ENCODE results near the gene ARID3C. TPM values are rescaled to one million over a fixed set of nuclear protein-coding genes. Genes with fewer than 3 reads are reported as not detected.

Gene ARID3C
- total RNA-seq, 2 experiments from 2014 or later, result 0.25 to 0.34 TPM

- Mint-ChIP-seq H3K4me3 (no peak overlapping the region), H3K36me3 (ENCODE audit: low read depth) (peaks cover 4% of the 10 kb centered on the region), H3K4me1 (ENCODE audit: low read depth) (peaks cover 11% of the 10 kb centered on the region), H3K9me3 (no peaks in the 10 kb centered on the region), H3K27ac (no peak overlapping the region), H3K27me3 (peaks cover 5% of the 10 kb centered on the region)
- no peaks in the 10 kb centered on the region for H3K27me3 ChIP-seq (ENCODE audit: control insufficient read depth in 1 of 2, insufficient read depth in 2 of 2, low read length in 2 of 2)
- ChIA-PET CTCF (interaction anchor here (1.9 kb wide), 1 partner anchor 28 kb away, joined by 9 read pairs; no protein-coding TSS in a partner anchor), POLR2A (no interaction called here)
- peaks cover 0 to 3% of the 10 kb centered on the region in 2 experiments for H3K9me3 ChIP-seq (ENCODE audit: control insufficient read depth in 1 of 2, insufficient read depth in 1 of 2, low read length in 2 of 2)
- H3K27ac ChIP-seq (ENCODE audit: low read depth in 1 of 2, low read length in 2 of 2), result no peak overlapping the region
- no peak overlapping the region for H3K4me3 ChIP-seq (ENCODE audit: low read length)
- intact Hi-C loops (cut with DNase I, micrococcal nuclease), result no loop called here
- DNase-seq (no peak), ATAC-seq (ENCODE audit: poor library complexity) (no peak)
- no peaks in the 10 kb centered on the region for H3K36me3 ChIP-seq (ENCODE audit: insufficient read depth, low read length)
- H3K4me1 ChIP-seq (ENCODE audit: insufficient read depth, low read length), result peaks cover 8% of the 10 kb centered on the region
- TF ChIP-seq CTCF (IDR thresholded peaks at IDR 0.05), result no peak
Measured at GRCh38 chr9:34606190-34606589, 22.7 kb downstream of the ARID3C start.

GRCh38 chr9:34603610-34604231, 25.1 kb downstream of the ARID3C start:
- H3K27ac ChIP-seq (ENCODE audit: low read depth in 1 of 2, low read length in 2 of 2), result no peak overlapping the region
- Mint-ChIP-seq H3K36me3 (ENCODE audit: low read depth) (no peaks in the 10 kb centered on the region), H3K4me1 (ENCODE audit: low read depth) (no peaks in the 10 kb centered on the region), H3K4me3 (no peak overlapping the region), H3K27ac (no peak overlapping the region), H3K27me3 (peaks cover 5% of the 10 kb centered on the region), H3K9me3 (no peaks in the 10 kb centered on the region)
- intact Hi-C loops (cut with DNase I, micrococcal nuclease), result no loop called here
- no peaks in the 10 kb centered on the region for H3K27me3 ChIP-seq (ENCODE audit: control insufficient read depth in 1 of 2, insufficient read depth in 2 of 2, low read length in 2 of 2)
- TF ChIP-seq CTCF (IDR thresholded peaks at IDR 0.05), result peak; percentile 94
- CTCF ChIA-PET, result interaction anchor here (0.7 to 1.7 kb wide), 14 partner anchors 9 to 420 kb away, joined by 3 to 13 read pairs (median 4); partner anchors contain the start of genes ARID3C, DCTN3 and SIGMAR1
- H3K4me1 ChIP-seq (ENCODE audit: insufficient read depth, low read length), result no peaks in the 10 kb centered on the region
- ATAC-seq (ENCODE audit: poor library complexity) (peak; percentile 98), DNase-seq (peak; percentile 70 to 87 (median 78))
- no peaks in the 10 kb centered on the region for H3K9me3 ChIP-seq (ENCODE audit: control insufficient read depth in 1 of 2, insufficient read depth in 1 of 2, low read length in 2 of 2)
- POLR2A ChIA-PET, result interaction anchor here (1.2 to 1.3 kb wide), 2 partner anchors 12 to 59 kb away, joined by 3 read pairs; no protein-coding TSS in a partner anchor
- H3K4me3 ChIP-seq (ENCODE audit: low read length), result no peak overlapping the region
- no peaks in the 10 kb centered on the region for H3K36me3 ChIP-seq (ENCODE audit: insufficient read depth, low read length)

GRCh38 chr9:34601937-34602573, 26.8 kb downstream of the ARID3C start:
- DNase-seq, result no peak
- Histone ChIP-seq H3K36me3 (ENCODE audit: insufficient read depth, low read length) (no peaks in the 10 kb centered on the region), H3K27me3 (ENCODE audit: control insufficient read depth in 1 of 2, insufficient read depth in 2 of 2, low read length in 2 of 2) (no peaks in the 10 kb centered on the region), H3K4me1 (ENCODE audit: insufficient read depth, low read length) (no peaks in the 10 kb centered on the region), H3K4me3 (ENCODE audit: low read length) (no peak overlapping the region), H3K27ac (ENCODE audit: low read depth in 1 of 2, low read length in 2 of 2) (no peak overlapping the region), H3K9me3 (ENCODE audit: control insufficient read depth in 1 of 2, insufficient read depth in 1 of 2, low read length in 2 of 2) (no peaks in the 10 kb centered on the region)
- H3K9me3 Mint-ChIP-seq, result no peaks in the 10 kb centered on the region
- H3K27ac Mint-ChIP-seq, result no peak overlapping the region
- H3K27me3 Mint-ChIP-seq, result peaks cover 10% of the 10 kb centered on the region
- no peaks in the 10 kb centered on the region for H3K4me1 Mint-ChIP-seq (ENCODE audit: low read depth)
- CTCF ChIA-PET, result no interaction called here
- POLR2A ChIA-PET, result no interaction called here
- H3K36me3 Mint-ChIP-seq (ENCODE audit: low read depth), result no peaks in the 10 kb centered on the region
- intact Hi-C loops (cut with DNase I, micrococcal nuclease), result loop anchor here in 1 of 2 experiments (2.0 kb wide), 1 partner anchor 53 kb away; no protein-coding TSS in a partner anchor
- no peak for ATAC-seq (ENCODE audit: poor library complexity)
- no peak overlapping the region for H3K4me3 Mint-ChIP-seq
- no peak for TF ChIP-seq CTCF (IDR thresholded peaks at IDR 0.05)

Measured in CD4-positive, alpha-beta T cell (primary cell).